Measurements from ENCODE around the gene FOXA1. TPM values are rescaled to one million over a fixed set of nuclear protein-coding genes. Genes with fewer than 3 reads are reported as not detected.

Gene FOXA1
- total RNA-seq, 1 experiment from 2014 or later, result 131 TPM

GRCh38 chr14:37597914-37598746, 3.1 kb upstream of the FOXA1 start:
- TF ChIP-seq, protein P1, sequence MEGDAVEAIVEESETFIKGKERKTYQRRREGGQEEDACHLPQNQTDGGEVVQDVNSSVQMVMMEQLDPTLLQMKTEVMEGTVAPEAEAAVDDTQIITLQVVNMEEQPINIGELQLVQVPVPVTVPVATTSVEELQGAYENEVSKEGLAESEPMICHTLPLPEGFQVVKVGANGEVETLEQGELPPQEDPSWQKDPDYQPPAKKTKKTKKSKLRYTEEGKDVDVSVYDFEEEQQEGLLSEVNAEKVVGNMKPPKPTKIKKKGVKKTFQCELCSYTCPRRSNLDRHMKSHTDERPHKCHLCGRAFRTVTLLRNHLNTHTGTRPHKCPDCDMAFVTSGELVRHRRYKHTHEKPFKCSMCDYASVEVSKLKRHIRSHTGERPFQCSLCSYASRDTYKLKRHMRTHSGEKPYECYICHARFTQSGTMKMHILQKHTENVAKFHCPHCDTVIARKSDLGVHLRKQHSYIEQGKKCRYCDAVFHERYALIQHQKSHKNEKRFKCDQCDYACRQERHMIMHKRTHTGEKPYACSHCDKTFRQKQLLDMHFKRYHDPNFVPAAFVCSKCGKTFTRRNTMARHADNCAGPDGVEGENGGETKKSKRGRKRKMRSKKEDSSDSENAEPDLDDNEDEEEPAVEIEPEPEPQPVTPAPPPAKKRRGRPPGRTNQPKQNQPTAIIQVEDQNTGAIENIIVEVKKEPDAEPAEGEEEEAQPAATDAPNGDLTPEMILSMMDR (IDR thresholded peaks at IDR 0.05; ENCODE audit: unreplicated experiment), result no peak
- no TSS peak for BruUV-seq (replicated peaks)
- DNase-seq, result no peak
- H3K9me3 Mint-ChIP-seq (ENCODE audit: low read depth, unreplicated experiment), result no peaks in the 10 kb centered on the region
- peaks cover 23% of the 10 kb centered on the region for H3K4me1 Mint-ChIP-seq (ENCODE audit: low read depth, unreplicated experiment)
- H3K36me3 Mint-ChIP-seq (ENCODE audit: insufficient read depth, unreplicated experiment), result peaks cover 58% of the 10 kb centered on the region
- intact Hi-C loops (cut with micrococcal nuclease; ENCODE audit: unreplicated experiment), result loop anchor here (2.0 to 5.0 kb wide), 2 partner anchors 101 to 199 kb away; no protein-coding TSS in a partner anchor
- CTCF ChIA-PET, result no interaction called here
- no peaks in the 10 kb centered on the region for H3K27me3 Mint-ChIP-seq (ENCODE audit: unreplicated experiment)
- H3K27ac Mint-ChIP-seq (ENCODE audit: unreplicated experiment), result no peak overlapping the region
- H3K4me3 Mint-ChIP-seq (ENCODE audit: low read depth, unreplicated experiment), result peak overlapping the region; percentile 75

DNA sequence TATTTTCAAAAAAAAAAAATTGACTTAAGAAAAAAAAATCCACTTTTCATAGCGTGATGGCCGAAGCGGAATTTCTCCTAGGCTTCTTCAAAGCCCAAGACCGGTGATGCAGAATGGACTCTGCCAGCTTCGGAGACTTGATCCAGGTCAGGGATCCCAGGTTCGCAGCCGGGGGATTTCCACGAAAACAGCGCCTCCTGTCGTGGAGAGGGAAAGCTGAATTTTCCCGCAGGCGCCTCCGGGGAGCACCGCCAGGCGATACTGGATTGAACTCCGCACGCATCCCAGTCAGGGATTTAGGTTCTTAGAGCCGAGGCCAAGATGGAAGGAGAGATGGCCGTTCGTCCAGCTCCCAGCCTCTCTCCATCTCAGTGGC, 2.5 kb upstream of the FOXA1 start:
- no TSS peak for BruUV-seq (replicated peaks)
- Mint-ChIP-seq H3K27me3 (ENCODE audit: unreplicated experiment) (no peaks in the 10 kb centered on the region), H3K9me3 (ENCODE audit: low read depth, unreplicated experiment) (no peaks in the 10 kb centered on the region), H3K27ac (ENCODE audit: unreplicated experiment) (no peak overlapping the region), H3K36me3 (ENCODE audit: insufficient read depth, unreplicated experiment) (peaks cover 64% of the 10 kb centered on the region), H3K4me3 (ENCODE audit: low read depth, unreplicated experiment) (no peak overlapping the region), H3K4me1 (ENCODE audit: low read depth, unreplicated experiment) (peaks cover 17% of the 10 kb centered on the region)
- CTCF ChIA-PET, result interaction anchor here (0.7 kb wide), 1 partner anchor 10 kb away, joined by 4 read pairs; no protein-coding TSS in a partner anchor
- TF ChIP-seq, protein P1 (IDR thresholded peaks at IDR 0.05; ENCODE audit: unreplicated experiment), result no peak
- intact Hi-C loops (cut with micrococcal nuclease; ENCODE audit: unreplicated experiment), result loop anchor here (2.0 to 5.0 kb wide), 2 partner anchors 101 to 200 kb away; no protein-coding TSS in a partner anchor
- DNase-seq, result no peak

DNA sequence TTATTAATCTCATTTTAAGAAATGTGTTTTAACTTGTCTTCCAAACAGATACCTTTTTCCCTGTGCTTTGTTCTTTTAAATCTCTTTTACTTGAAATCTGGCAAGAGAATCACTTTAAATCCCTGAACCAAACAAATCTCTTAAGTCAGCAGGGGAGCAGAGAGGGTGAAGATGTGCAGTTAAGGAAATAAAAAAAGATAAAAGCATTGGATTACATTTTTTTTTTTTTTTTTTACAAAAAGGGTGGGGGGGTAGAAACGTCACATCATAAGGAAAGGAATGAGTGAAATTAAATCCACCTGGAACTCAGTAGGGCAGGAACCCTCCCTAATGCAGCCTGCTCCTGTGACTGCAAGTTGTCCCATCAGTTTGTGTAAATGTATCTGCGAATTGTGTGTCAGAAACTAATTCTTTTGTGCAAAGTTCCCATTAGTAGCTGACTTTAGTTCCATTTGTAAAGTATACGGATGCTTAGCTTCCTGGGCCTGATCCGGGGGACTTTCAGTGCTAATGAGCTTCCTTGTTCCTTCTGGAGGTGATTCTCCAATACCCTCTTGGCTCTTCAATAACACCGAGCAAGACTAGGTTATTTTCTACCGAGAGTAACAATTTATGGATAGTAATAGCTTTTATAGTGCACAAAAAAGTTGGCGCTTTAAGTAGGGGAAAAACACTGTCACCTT, 1.9 kb upstream of the FOXA1 start:
- H3K4me1 Mint-ChIP-seq (ENCODE audit: low read depth, unreplicated experiment), result peaks cover 16% of the 10 kb centered on the region
- no peaks in the 10 kb centered on the region for H3K27me3 Mint-ChIP-seq (ENCODE audit: unreplicated experiment)
- CTCF ChIA-PET, result interaction anchor here (0.7 kb wide), 1 partner anchor 10 kb away, joined by 4 read pairs; no protein-coding TSS in a partner anchor
- intact Hi-C loops (cut with micrococcal nuclease; ENCODE audit: unreplicated experiment), result loop anchor here (2.0 to 5.0 kb wide), 2 partner anchors 102 to 200 kb away; no protein-coding TSS in a partner anchor
- H3K36me3 Mint-ChIP-seq (ENCODE audit: insufficient read depth, unreplicated experiment), result peaks cover 70% of the 10 kb centered on the region
- H3K9me3 Mint-ChIP-seq (ENCODE audit: low read depth, unreplicated experiment), result no peaks in the 10 kb centered on the region
- H3K27ac Mint-ChIP-seq (ENCODE audit: unreplicated experiment), result peak overlapping the region; percentile 98
- no TSS peak for BruUV-seq (replicated peaks)
- H3K4me3 Mint-ChIP-seq (ENCODE audit: low read depth, unreplicated experiment), result peak overlapping the region; percentile 81
- DNase-seq, result no peak
- TF ChIP-seq, protein P1 (IDR thresholded peaks at IDR 0.05; ENCODE audit: unreplicated experiment), result no peak

DNA sequence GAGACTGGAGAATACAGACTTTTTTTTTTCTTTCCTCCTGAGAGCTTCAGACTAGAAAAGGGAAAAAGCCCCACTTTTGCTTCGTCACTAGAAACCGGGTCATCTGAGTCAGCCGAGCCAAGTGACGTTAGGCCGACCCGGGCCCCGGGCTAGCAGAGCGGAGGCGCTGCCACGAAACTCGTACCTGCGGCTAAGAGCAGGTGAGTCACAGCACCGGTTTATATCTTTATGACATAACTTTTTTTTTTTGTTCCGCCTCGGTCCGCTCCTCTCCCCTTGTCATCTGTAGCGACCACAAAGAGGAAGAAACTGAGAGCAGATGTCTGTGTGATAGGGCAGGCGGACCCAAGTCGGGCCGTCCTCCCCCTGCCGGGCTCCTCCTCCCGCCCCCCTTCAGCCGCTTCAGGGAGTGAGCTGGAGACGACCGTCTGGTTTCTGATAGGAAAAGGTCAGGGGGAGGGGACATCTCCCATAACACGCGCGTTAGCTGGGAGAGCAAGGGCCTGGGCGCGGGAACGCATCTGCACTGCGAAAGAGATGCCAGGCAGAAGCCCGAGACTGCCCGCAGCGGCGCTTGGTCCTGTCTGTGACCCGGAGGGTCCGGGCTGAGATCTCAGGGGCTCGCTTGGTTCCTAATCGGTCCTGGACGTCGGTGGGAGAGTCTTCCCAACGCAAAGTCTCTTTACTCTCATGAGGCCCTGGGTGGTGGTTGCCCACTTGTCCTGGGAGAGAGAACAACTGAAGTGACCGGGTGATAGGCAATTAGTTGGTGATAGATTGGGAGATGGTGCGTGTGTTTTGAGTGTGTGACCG, 966 bp upstream of the FOXA1 start:
- Mint-ChIP-seq H3K4me3 (ENCODE audit: low read depth, unreplicated experiment) (peak overlapping the region; percentile 81), H3K27ac (ENCODE audit: unreplicated experiment) (peak overlapping the region; percentile 98), H3K36me3 (ENCODE audit: insufficient read depth, unreplicated experiment) (peaks cover 79% of the 10 kb centered on the region), H3K9me3 (ENCODE audit: low read depth, unreplicated experiment) (no peaks in the 10 kb centered on the region), H3K27me3 (ENCODE audit: unreplicated experiment) (no peaks in the 10 kb centered on the region), H3K4me1 (ENCODE audit: low read depth, unreplicated experiment) (peaks cover 13% of the 10 kb centered on the region)
- CTCF ChIA-PET, result interaction anchor here (0.7 to 1.0 kb wide), 4 partner anchors 11 to 279 kb away, joined by 3 to 4 read pairs (median 4); no protein-coding TSS in a partner anchor
- TF ChIP-seq, protein P1 (IDR thresholded peaks at IDR 0.05; ENCODE audit: unreplicated experiment), result no peak
- DNase-seq, result peak; percentile 92
- BruUV-seq (replicated peaks), result TSS peak; percentile 79
- intact Hi-C loops (cut with micrococcal nuclease; ENCODE audit: unreplicated experiment), result loop anchor here (2.0 to 5.0 kb wide), 3 partner anchors 103 to 279 kb away; no protein-coding TSS in a partner anchor

All from Calu3 (cell line).